ENCODE results near the gene MERTK.

- TF ChIP-seq POLR2A (IDR thresholded peaks at IDR 0.05) (no peak), CTCF (IDR thresholded peaks at IDR 0.05) (no peak)
These were observed 102.8 kb downstream of the MERTK start for GRCh38 chr2:112001136-112001715.
